GM12878 (cell line): Measurements from ENCODE around the gene FOSB. TPM values are rescaled to one million over a fixed set of nuclear protein-coding genes. Genes with fewer than 3 reads are reported as not detected.

ENCODE experiments used
- ATAC-seq: fragments of 200-7000 bp; cut with Tn5 transposase; 3 replicates; pipeline ENCODE4 v1.9.1; 2020; ENCODE audit warnings: mild to moderate bottlenecking, moderate library complexity
- BruUV-seq: library from RNA; stranded (reverse); fragments of 400-500 nt; replicated peaks from 2 replicates; lab custom pipeline; 2021; lab: Mats Ljungman, UMichigan
- CTCF ChIA-PET: fragments of 300-600 bp; sonication (Branson Sonifier 250); formaldehyde crosslinking; extraction: SDS; loops from one replicate; lab custom pipeline; 2021; ENCODE audit warnings: inconsistent platforms; lab: Yijun Ruan, JAX
- POLR2A ChIA-PET: fragments of 350-600 bp; formaldehyde crosslinking; extraction: SDS; loops from one replicate; lab custom pipeline; 2021; ENCODE audit warnings: inconsistent platforms; lab: Charles Lee
- RAD21 ChIA-PET: fragments of 300-600 bp; sonication (Branson Sonifier 250); formaldehyde crosslinking; loops from one replicate; lab custom pipeline; 2023; ENCODE audit warnings: antibody characterized with exemption; ENCODE audit not compliant: unreplicated experiment; lab: Charles Lee
- SMC1A ChIA-PET: fragments of 300-600 bp; sonication (Branson Sonifier 250); formaldehyde crosslinking; loops from one replicate; lab custom pipeline; 2023; ENCODE audit not compliant: unreplicated experiment, uncharacterized antibody; lab: Charles Lee
- DNase-seq: peaks from one replicate; pipeline ENCODE4 v3.0.0-alpha.2; 2011; ENCODE audit warnings: low read depth, low spot score
- FAIRE-seq: peaks from 3 replicates; lab custom pipeline; 2011; peaks lifted over from hg19 to GRCh38; lab: Jason Lieb, UNC
- H2AFZ ChIP-seq: 2 replicates; pipeline ENCODE4 v1.6.0; 2011; ENCODE audit warnings: low read depth, low read length, control low read depth; ENCODE audit not compliant: control insufficient read depth
- H3K27ac ChIP-seq: 2 replicates; pipeline ENCODE4 v1.5.1; 2011; ENCODE audit warnings: control low read depth; ENCODE audit not compliant: control insufficient read depth, insufficient read depth
- H3K27me3 ChIP-seq, 2 experiments: replicated peaks in 1 of 2; 2 replicates each; pipeline versions ENCODE4 v1.6.0 to v1.6.1; 2011; ENCODE audit warnings: low read length in 1 of 2; ENCODE audit not compliant: control insufficient read depth in 2 of 2, insufficient read depth in 2 of 2
- H3K36me3 ChIP-seq, 2 experiments: 2 replicates each; pipeline ENCODE4 v1.5.1; 2011; ENCODE audit warnings: low read length in 1 of 2; ENCODE audit not compliant: control insufficient read depth in 2 of 2, insufficient read depth in 2 of 2
- H3K4me1 ChIP-seq: 2 replicates; pipeline ENCODE4 v1.6.1; 2011; ENCODE audit warnings: mild to moderate bottlenecking, low read length, moderate library complexity, mixed read lengths; ENCODE audit not compliant: control insufficient read depth, insufficient read depth
- H3K4me2 ChIP-seq: 2 replicates; pipeline ENCODE4 v1.6.0; 2011; ENCODE audit warnings: control low read depth; ENCODE audit not compliant: control insufficient read depth, insufficient read depth
- H3K4me3 ChIP-seq: fragments of 200-600 bp; sonication (generic); 2 replicates; pipeline ENCODE4 v1.5.1; 2016
- H3K79me2 ChIP-seq: 2 replicates; pipeline ENCODE4 v1.6.0; 2011; ENCODE audit warnings: low read length; ENCODE audit not compliant: control insufficient read depth, insufficient read depth
- H3K9ac ChIP-seq: 2 replicates; pipeline ENCODE4 v1.8.0; 2011; ENCODE audit warnings: low read length, control low read depth, mixed read lengths; ENCODE audit not compliant: control insufficient read depth, insufficient read depth
- H3K9me3 ChIP-seq: replicated peaks from 3 replicates; pipeline ENCODE4 v1.5.1; 2011; ENCODE audit warnings: mild to moderate bottlenecking, low read length; ENCODE audit not compliant: control insufficient read depth, insufficient read depth
- H4K20me1 ChIP-seq: 2 replicates; pipeline ENCODE4 v1.6.0; 2011; ENCODE audit not compliant: control insufficient read depth, insufficient read depth
- BHLHE40 ChIP-seq, 2 experiments: fragments of 450-650 bp in 1 of 2; IDR thresholded peaks; 2 replicates each; pipeline ENCODE4 v1.6.1; 2011 to 2017; ENCODE audit warnings: low read depth in 2 of 2, borderline replicate concordance in 1 of 2, improper control_type of control experiment in 1 of 2, low read length in 1 of 2, mild to moderate bottlenecking in 1 of 2
- CHD1 ChIP-seq: IDR thresholded peaks from 2 replicates; pipeline ENCODE4 v1.6.1; 2012; ENCODE audit warnings: low read depth, low read length, improper control_type of control experiment
- CHD2 ChIP-seq: IDR thresholded peaks from 2 replicates; pipeline ENCODE4 v1.6.1; 2011; ENCODE audit warnings: low read depth, low read length, improper control_type of control experiment, borderline replicate concordance
- DPF2 ChIP-seq: fragments of 450-650 bp; IDR thresholded peaks from 2 replicates; pipeline ENCODE4 v1.6.1; 2017; ENCODE audit warnings: mild to moderate bottlenecking
- EGR1 ChIP-seq, 2 experiments: IDR thresholded peaks; 1 replicate in 1 of 2; 2 replicates in 1 of 2; pipeline ENCODE4 v1.6.1; 2011 to 2012; ENCODE audit warnings: low read depth in 2 of 2, low read length in 2 of 2, borderline replicate concordance in 1 of 2, mild to moderate bottlenecking in 1 of 2, moderate library complexity in 1 of 2
- EZH2 ChIP-seq: IDR thresholded peaks from 2 replicates; pipeline ENCODE4 v1.6.1; 2012; ENCODE audit warnings: low read depth, mild to moderate bottlenecking, control low read depth, inconsistent platforms, low read length, borderline replicate concordance; ENCODE audit not compliant: control insufficient read depth
- IKZF1 ChIP-seq: fragments of 450-650 bp; conservative IDR thresholded peaks from 2 replicates; pipeline ENCODE4 v1.6.1; 2017; ENCODE audit warnings: antibody characterized with exemption, mild to moderate bottlenecking
- IKZF2 ChIP-seq, 2 experiments: fragments of 450-650 bp; IDR thresholded peaks; 2 replicates each; pipeline ENCODE4 v1.6.1; 2017; ENCODE audit warnings: mild to moderate bottlenecking in 2 of 2, moderate library complexity in 2 of 2
- PAX8 ChIP-seq: fragments of 450-650 bp; IDR thresholded peaks from 2 replicates; pipeline ENCODE4 v1.6.1; 2017; ENCODE audit warnings: mild to moderate bottlenecking, moderate library complexity
- RUNX3 ChIP-seq: IDR thresholded peaks from 2 replicates; pipeline ENCODE4 v1.6.1; 2012; ENCODE audit warnings: low read length, inconsistent platforms
- YBX1 ChIP-seq: fragments of 450-650 bp; IDR thresholded peaks from 2 replicates; pipeline ENCODE4 v1.6.1; 2016; ENCODE audit warnings: antibody characterized with exemption
- ZNF217 ChIP-seq: fragments of 450-650 bp; IDR thresholded peaks from 2 replicates; pipeline ENCODE4 v1.6.1; 2017; ENCODE audit warnings: antibody characterized with exemption, mild to moderate bottlenecking
- WGBS: methylation state at CpG from one replicate; pipeline ENCODE4 v1.1.6; 2016; ENCODE audit warnings: low lambda C conversion rate; ENCODE audit not compliant: insufficient replicate concordance, insufficient coverage; ENCODE audit errors: missing lambda C conversion rate; 5-methylcytosine and 5-hydroxymethylcytosine counted together
- in situ Hi-C: fragments of 300-500 bp; cut with MboI; formaldehyde crosslinking; loops from 9 replicates; pipeline ENCODE4 v1.14.3; 2018; ENCODE audit warnings: mixed read lengths
- intact Hi-C: fragments of 100-400 bp; cut with micrococcal nuclease; formaldehyde crosslinking; loops from one replicate; pipeline ENCODE4 v1.14.2; 2022; ENCODE audit not compliant: unreplicated experiment
- polyA plus RNA-seq, 11 experiments: library from polyadenylated mRNA; depleted of rRNA in 4 of 11; unstranded in 6 of 11; stranded (reverse) in 5 of 11; fragments of >200 nt; fragmentation: Nextera tagmentation in 4 of 11; fragmentation: Illumina TruSeq in 1 of 11; extraction: Ambion mirVana in 4 of 11; extraction: Trizol in 1 of 11; gene quantifications; 1 replicate in 1 of 11; 2 replicates in 10 of 11; pipeline versions ENCODE4 v1.2.1 to v1.2.3, GENCODE V29; 2011 to 2016; ENCODE audit warnings: inconsistent platforms in 2 of 11, missing spikeins in 2 of 11, low read depth in 1 of 11
- total RNA-seq, 4 experiments: library from RNA; depleted of rRNA in 3 of 4; stranded (reverse); fragments of >200 nt in 3 of 4; fragmentation: Illumina TruSeq in 1 of 4; extraction: Trizol in 1 of 4; gene quantifications; 2 replicates each; pipeline versions ENCODE4 v1.2.1 to v1.2.3, GENCODE V29; 2013 to 2021
- TF ChIP-seq, protein P1 (sequence below), 3 experiments: IDR thresholded peaks in 2 of 3; conservative IDR thresholded peaks in 1 of 3; 2 replicates each; pipeline ENCODE4 v1.5.1; 2011; ENCODE audit warnings: low read depth in 3 of 3, low read length in 3 of 3, mild to moderate bottlenecking in 3 of 3, control low read depth in 2 of 3, moderate library complexity in 2 of 3, inconsistent platforms in 1 of 3, mixed read lengths in 1 of 3; ENCODE audit not compliant: control insufficient read depth in 2 of 3, insufficient read depth in 1 of 3; ENCODE audit errors: extremely low read depth in 1 of 3
- TF ChIP-seq, protein P2 (sequence below): fragments of 450-650 bp; formaldehyde crosslinking; IDR thresholded peaks from 2 replicates; pipeline ENCODE4 v1.4.0; 2020; ENCODE audit warnings: mild to moderate bottlenecking, moderate library complexity
- TF ChIP-seq, protein P3 (sequence below): IDR thresholded peaks from 2 replicates; pipeline ENCODE4 v1.6.1; 2012; ENCODE audit warnings: low read depth, low read length, improper control_type of control experiment

Gene FOSB
- total and polyA plus RNA-seq, 10 of the 15 experiments (the other 5 are each of a cell fraction or from before 2014, with no cell fraction given), result 0.06 to 0.56 (median 0.26) TPM

DNA sequence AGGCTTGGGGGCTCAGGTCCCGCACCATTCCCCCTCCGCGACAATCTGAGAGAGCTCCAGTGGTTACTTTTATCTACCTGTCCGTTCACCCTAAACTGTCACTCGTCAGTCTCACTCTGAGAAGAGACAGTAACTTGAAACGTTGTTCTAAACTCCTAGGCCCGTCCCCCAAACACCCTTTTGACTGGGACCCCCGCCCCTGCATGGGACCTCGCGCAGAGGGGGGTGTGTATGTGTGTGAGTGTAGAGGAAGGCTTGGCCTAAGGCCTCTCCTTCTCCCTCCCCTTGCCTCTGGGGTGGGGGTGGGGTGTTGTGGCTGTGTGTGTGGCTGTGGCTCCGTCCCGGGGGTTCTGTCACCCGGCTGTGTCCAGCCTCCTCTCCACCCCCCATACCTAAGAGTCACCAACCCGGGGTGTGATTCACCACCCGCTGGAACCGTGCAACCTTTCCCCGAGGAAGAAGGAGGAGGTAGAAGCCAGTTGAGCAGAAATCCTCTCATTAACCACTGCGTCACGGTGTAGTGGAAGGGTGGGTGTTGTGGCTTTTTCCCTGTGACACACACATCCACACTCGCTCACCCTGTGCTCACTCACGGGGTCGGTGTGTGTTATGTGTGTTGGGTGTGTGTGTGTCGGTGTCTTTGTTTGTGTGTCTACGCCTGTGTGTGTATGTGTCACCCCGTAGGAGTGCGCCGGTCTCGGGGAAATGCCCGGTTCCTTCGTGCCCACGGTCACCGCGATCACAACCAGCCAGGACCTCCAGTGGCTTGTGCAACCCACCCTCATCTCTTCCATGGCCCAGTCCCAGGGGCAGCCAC is 2.4 kb downstream of the FOSB start:
- DNase-seq (no peak), FAIRE-seq (no peak), ATAC-seq (peak; percentile 7)
- BruUV-seq, result no TSS peak
- POLR2A ChIA-PET, result interaction anchor here (0.6 to 2.3 kb wide), 11 partner anchors 9 to 222 kb away, joined by 3 to 12 read pairs (median 4); partner anchors contain the start of genes ERCC1, PPP1R13L and QPCTL
- Histone ChIP-seq H3K4me3 (peak overlapping the region; percentile 74), H2AFZ (peak overlapping the region; percentile 40), H3K4me2 (peak overlapping the region; percentile 97), H3K36me3 (no peaks in the 10 kb centered on the region), H3K79me2 (no peaks in the 10 kb centered on the region), H3K27ac (peak overlapping the region; percentile 91), H3K27me3 (peaks cover 0 to 2% of the 10 kb centered on the region in 2 experiments; a peak in 2 of 4 replicates), H4K20me1 (peaks cover 3% of the 10 kb centered on the region; the same call in 1 of the 2 replicates), H3K9me3 (no peaks in the 10 kb centered on the region), H3K9ac (peak overlapping the region; percentile 79), H3K4me1 (peaks cover 14% of the 10 kb centered on the region)
- in situ Hi-C loops (loop anchor here (25.0 kb wide), 1 partner anchor 1708 kb away; the partner anchor contains the start of gene SMG9), intact Hi-C loops (loop anchor here (2.0 to 10.0 kb wide), 2 partner anchors 19 to 395 kb away; partner anchors contain the start of genes GEMIN7 and ZNF296)
- CTCF ChIA-PET, result interaction anchor here (0.7 to 5.2 kb wide), 11 partner anchors 8 to 329 kb away, joined by 3 to 71 read pairs (median 6); no protein-coding TSS in a partner anchor
- SMC1A ChIA-PET, result interaction anchor here (0.8 to 4.8 kb wide), 10 partner anchors 8 to 174 kb away, joined by 3 to 52 read pairs (median 4); no protein-coding TSS in a partner anchor
- WGBS, result 3% methylated on average over 21 of the region's 33 CpGs
- RAD21 ChIA-PET, result interaction anchor here (0.5 to 4.3 kb wide), 12 partner anchors 7 to 172 kb away, joined by 3 to 64 read pairs (median 4); partner anchors contain the start of gene PPP1R13L
- TF ChIP-seq, protein P1, sequence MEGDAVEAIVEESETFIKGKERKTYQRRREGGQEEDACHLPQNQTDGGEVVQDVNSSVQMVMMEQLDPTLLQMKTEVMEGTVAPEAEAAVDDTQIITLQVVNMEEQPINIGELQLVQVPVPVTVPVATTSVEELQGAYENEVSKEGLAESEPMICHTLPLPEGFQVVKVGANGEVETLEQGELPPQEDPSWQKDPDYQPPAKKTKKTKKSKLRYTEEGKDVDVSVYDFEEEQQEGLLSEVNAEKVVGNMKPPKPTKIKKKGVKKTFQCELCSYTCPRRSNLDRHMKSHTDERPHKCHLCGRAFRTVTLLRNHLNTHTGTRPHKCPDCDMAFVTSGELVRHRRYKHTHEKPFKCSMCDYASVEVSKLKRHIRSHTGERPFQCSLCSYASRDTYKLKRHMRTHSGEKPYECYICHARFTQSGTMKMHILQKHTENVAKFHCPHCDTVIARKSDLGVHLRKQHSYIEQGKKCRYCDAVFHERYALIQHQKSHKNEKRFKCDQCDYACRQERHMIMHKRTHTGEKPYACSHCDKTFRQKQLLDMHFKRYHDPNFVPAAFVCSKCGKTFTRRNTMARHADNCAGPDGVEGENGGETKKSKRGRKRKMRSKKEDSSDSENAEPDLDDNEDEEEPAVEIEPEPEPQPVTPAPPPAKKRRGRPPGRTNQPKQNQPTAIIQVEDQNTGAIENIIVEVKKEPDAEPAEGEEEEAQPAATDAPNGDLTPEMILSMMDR (IDR thresholded peaks at IDR 0.05 in 2 of 3, conservative IDR thresholded peaks at IDR 0.05 in 1 of 3; ENCODE audit: control insufficient read depth in 2 of 3, extremely low read depth in 1 of 3, insufficient read depth in 1 of 3, low read depth in 3 of 3, low read length in 3 of 3), result no peak
- TF ChIP-seq, protein P2, sequence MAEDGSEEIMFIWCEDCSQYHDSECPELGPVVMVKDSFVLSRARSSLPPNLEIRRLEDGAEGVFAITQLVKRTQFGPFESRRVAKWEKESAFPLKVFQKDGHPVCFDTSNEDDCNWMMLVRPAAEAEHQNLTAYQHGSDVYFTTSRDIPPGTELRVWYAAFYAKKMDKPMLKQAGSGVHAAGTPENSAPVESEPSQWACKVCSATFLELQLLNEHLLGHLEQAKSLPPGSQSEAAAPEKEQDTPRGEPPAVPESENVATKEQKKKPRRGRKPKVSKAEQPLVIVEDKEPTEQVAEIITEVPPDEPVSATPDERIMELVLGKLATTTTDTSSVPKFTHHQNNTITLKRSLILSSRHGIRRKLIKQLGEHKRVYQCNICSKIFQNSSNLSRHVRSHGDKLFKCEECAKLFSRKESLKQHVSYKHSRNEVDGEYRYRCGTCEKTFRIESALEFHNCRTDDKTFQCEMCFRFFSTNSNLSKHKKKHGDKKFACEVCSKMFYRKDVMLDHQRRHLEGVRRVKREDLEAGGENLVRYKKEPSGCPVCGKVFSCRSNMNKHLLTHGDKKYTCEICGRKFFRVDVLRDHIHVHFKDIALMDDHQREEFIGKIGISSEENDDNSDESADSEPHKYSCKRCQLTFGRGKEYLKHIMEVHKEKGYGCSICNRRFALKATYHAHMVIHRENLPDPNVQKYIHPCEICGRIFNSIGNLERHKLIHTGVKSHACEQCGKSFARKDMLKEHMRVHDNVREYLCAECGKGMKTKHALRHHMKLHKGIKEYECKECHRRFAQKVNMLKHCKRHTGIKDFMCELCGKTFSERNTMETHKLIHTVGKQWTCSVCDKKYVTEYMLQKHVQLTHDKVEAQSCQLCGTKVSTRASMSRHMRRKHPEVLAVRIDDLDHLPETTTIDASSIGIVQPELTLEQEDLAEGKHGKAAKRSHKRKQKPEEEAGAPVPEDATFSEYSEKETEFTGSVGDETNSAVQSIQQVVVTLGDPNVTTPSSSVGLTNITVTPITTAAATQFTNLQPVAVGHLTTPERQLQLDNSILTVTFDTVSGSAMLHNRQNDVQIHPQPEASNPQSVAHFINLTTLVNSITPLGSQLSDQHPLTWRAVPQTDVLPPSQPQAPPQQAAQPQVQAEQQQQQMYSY (CRISPR knock-in tag), result no peak; the same call in 1 of the 2 replicates
- TF ChIP-seq, protein P3, sequence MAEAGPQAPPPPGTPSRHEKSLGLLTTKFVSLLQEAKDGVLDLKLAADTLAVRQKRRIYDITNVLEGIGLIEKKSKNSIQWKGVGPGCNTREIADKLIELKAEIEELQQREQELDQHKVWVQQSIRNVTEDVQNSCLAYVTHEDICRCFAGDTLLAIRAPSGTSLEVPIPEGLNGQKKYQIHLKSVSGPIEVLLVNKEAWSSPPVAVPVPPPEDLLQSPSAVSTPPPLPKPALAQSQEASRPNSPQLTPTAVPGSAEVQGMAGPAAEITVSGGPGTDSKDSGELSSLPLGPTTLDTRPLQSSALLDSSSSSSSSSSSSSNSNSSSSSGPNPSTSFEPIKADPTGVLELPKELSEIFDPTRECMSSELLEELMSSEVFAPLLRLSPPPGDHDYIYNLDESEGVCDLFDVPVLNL, result no peak
- TF ChIP-seq EZH2, result no peak
- TF ChIP-seq CHD1, result no peak
- TF ChIP-seq IKZF2 (IDR thresholded peaks at IDR 0.05), result peak; percentile 39 to 42; a peak in 2 of 4 replicates
- TF ChIP-seq YBX1, result no peak
- TF ChIP-seq RUNX3, result no peak; the same call in 1 of the 2 replicates
- peak; percentile 48; the same call in 1 of the 2 replicates for TF ChIP-seq CHD2
- 0 out of 2 replicates have a peak, but pooled peaks have one; percentile 15 for TF ChIP-seq DPF2
- TF ChIP-seq EGR1 (IDR thresholded peaks at IDR 0.05; ENCODE audit: borderline replicate concordance in 1 of 2, low read depth in 2 of 2, low read length in 2 of 2), result no peak
- TF ChIP-seq BHLHE40 (IDR thresholded peaks at IDR 0.05; ENCODE audit: borderline replicate concordance in 1 of 2, low read depth in 2 of 2, low read length in 1 of 2), result 0 out of 4 replicates have a peak, but pooled peaks of 1 of the 2 experiments have one; percentile 9
- TF ChIP-seq PAX8, result no peak
- TF ChIP-seq IKZF1, result peak; percentile 28; the same call in 1 of the 2 replicates
- no peak for TF ChIP-seq ZNF217
